H1 (cell line): ENCODE data around the gene MRPL43.

Source experiments
- CTCF ChIP-seq, 3 experiments: IDR thresholded peaks; 1 replicate in 2 of 3; 2 replicates in 1 of 3; pipeline versions ENCODE4 v1.5.1 to v1.6.1; 2011; ENCODE audit warnings: low read length in 3 of 3, mild to moderate bottlenecking in 3 of 3, inconsistent platforms in 2 of 3, low read depth in 1 of 3, moderate library complexity in 1 of 3; ENCODE audit not compliant: insufficient read depth in 1 of 3; ENCODE audit errors: control extremely low read depth in 1 of 3
- EP300 ChIP-seq, 2 experiments: IDR thresholded peaks; 1 replicate in 1 of 2; 2 replicates in 1 of 2; pipeline ENCODE4 v1.6.1; 2011 to 2012; ENCODE audit warnings: low read depth in 2 of 2, low read length in 2 of 2, mild to moderate bottlenecking in 2 of 2, borderline replicate concordance in 1 of 2, inconsistent platforms in 1 of 2, moderate library complexity in 1 of 2
- EZH2 ChIP-seq: fragments of 200-600 bp; sonication (generic); IDR thresholded peaks from 2 replicates; pipeline ENCODE4 v1.7.1; 2012; ENCODE audit warnings: low read depth, mild to moderate bottlenecking, moderate library complexity, low read length, inconsistent platforms; ENCODE audit not compliant: severe bottlenecking
- MAX ChIP-seq: IDR thresholded peaks from 2 replicates; pipeline ENCODE4 v1.6.1; 2012; ENCODE audit warnings: inconsistent platforms
- POLR2A ChIP-seq, 2 experiments: IDR thresholded peaks; 1 replicate in 1 of 2; 2 replicates in 1 of 2; pipeline ENCODE4 v1.6.1; 2011; ENCODE audit warnings: low read depth in 2 of 2, low read length in 2 of 2, mild to moderate bottlenecking in 2 of 2; ENCODE audit errors: control extremely low read depth in 1 of 2
- POLR2AphosphoS5 ChIP-seq: IDR thresholded peaks from 2 replicates; pipeline ENCODE4 v1.6.1; 2011; ENCODE audit warnings: low read depth, low read length
- SP1 ChIP-seq: IDR thresholded peaks from 2 replicates; pipeline ENCODE4 v1.6.1; 2011; ENCODE audit warnings: low read depth, low read length
- SUZ12 ChIP-seq: fragments of 200-600 bp; sonication (generic); IDR thresholded peaks from 2 replicates; pipeline ENCODE4 v1.6.1; 2012; ENCODE audit warnings: mild to moderate bottlenecking, inconsistent platforms, low read length, moderate library complexity, mixed read lengths
- TAF7 ChIP-seq: optimal IDR thresholded peaks from 2 replicates; pipeline ENCODE3; 2011; ENCODE audit warnings: low read depth, mild to moderate bottlenecking, inconsistent platforms, low read length, moderate library complexity, borderline replicate concordance
- USF2 ChIP-seq: IDR thresholded peaks from 2 replicates; pipeline ENCODE4 v1.6.1; 2011; ENCODE audit warnings: low read length, improper control_type of control experiment
- YY1 ChIP-seq: IDR thresholded peaks from 2 replicates; pipeline ENCODE4 v1.6.1; 2011; ENCODE audit warnings: low read depth, mild to moderate bottlenecking, low read length
- ZNF274 ChIP-seq: IDR thresholded peaks from 2 replicates; pipeline ENCODE4 v1.7.0; 2012; ENCODE audit warnings: low read length, borderline replicate concordance; ENCODE audit errors: extremely low read depth

GRCh38 chr10:101007915-101008822 lies 20.9 kb upstream of the MRPL43 start:
- TF ChIP-seq CTCF (IDR thresholded peaks at IDR 0.05; ENCODE audit: control extremely low read depth in 1 of 3, insufficient read depth in 1 of 3, low read depth in 1 of 3, low read length in 3 of 3) (no peak), ZNF274 (no peak), USF2 (no peak), SUZ12 (no peak), POLR2AphosphoS5 (no peak), SP1 (no peak), EZH2 (no peak), YY1 (no peak), EP300 (IDR thresholded peaks at IDR 0.05; ENCODE audit: borderline replicate concordance in 1 of 2, low read depth in 2 of 2, low read length in 2 of 2) (no peak), TAF7 (no peak), MAX (no peak), POLR2A (IDR thresholded peaks at IDR 0.05; ENCODE audit: control extremely low read depth in 1 of 2, low read depth in 2 of 2, low read length in 2 of 2) (no peak)
